Erythroblast (primary cell): ENCODE data around the gene MEMO1.
"Not testable (repeated sequence)": the region's sequence is repeated elsewhere in the genome, so short reads cannot be mapped to it uniquely, and the experiment has no call there.

ENCODE experiments used
- DNase-seq, 2 experiments: peaks; one replicate each; lab custom pipeline; 2025; lab: John Stamatoyannopoulos, UW
- GATA1 ChIP-seq: IDR thresholded peaks from 2 replicates; pipeline ENCODE4 v1.6.1; 2011; ENCODE audit warnings: low read depth, mild to moderate bottlenecking, control low read depth, low read length, moderate library complexity
- POLR2A ChIP-seq: IDR thresholded peaks from 2 replicates; pipeline ENCODE4 v1.6.1; 2011; ENCODE audit warnings: mild to moderate bottlenecking, low read length

Gene MEMO1

GRCh38 chr2:31893094-31893493 is 117.7 kb downstream of the MEMO1 start:
- DNase-seq: no peak
- TF ChIP-seq POLR2A (no peak), GATA1 (no peak)

GRCh38 chr2:31889044-31889443 is 121.8 kb downstream of the MEMO1 start:
- no peak for DNase-seq
- TF ChIP-seq GATA1 (no peak), POLR2A (no peak)

GRCh38 chr2:31888550-31888949 is 122.3 kb downstream of the MEMO1 start:
- TF ChIP-seq POLR2A: no peak
- DNase-seq: no peak

- DNase-seq: peak; percentile 27 to 42
- TF ChIP-seq POLR2A: no peak
- TF ChIP-seq GATA1: no peak
Observed at GRCh38 chr2:31886700-31887099, 124.1 kb downstream of the MEMO1 start.

- no peak for DNase-seq
- TF ChIP-seq GATA1 (no peak), POLR2A (no peak)
Observed at GRCh38 chr2:31877008-31877407, 133.8 kb downstream of the MEMO1 start.

GRCh38 chr2:31874071-31874470 is 136.7 kb downstream of the MEMO1 start:
- TF ChIP-seq GATA1 (no peak), POLR2A (no peak)
- no peak for DNase-seq

GRCh38 chr2:31865215-31865614 is 145.6 kb downstream of the MEMO1 start:
- TF ChIP-seq POLR2A (no peak), GATA1 (no peak)

GRCh38 chr2:31863867-31864266 is 146.9 kb downstream of the MEMO1 start:
- no peak for DNase-seq
- TF ChIP-seq GATA1: no peak
- no peak for TF ChIP-seq POLR2A

More at GRCh38 chr2:31865215-31865614, 145.6 kb downstream of the MEMO1 start:
- DNase-seq: no peak

GRCh38 chr2:31863015-31863656 is 147.7 kb downstream of the MEMO1 start:
- DNase-seq: not testable (repeated sequence)

- no peak for TF ChIP-seq POLR2A
- no peak for TF ChIP-seq GATA1
- no peak for DNase-seq
Observed at GRCh38 chr2:31859959-31860358, 150.8 kb downstream of the MEMO1 start.

GRCh38 chr2:31853521-31853920 is 157.3 kb downstream of the MEMO1 start:
- no peak for DNase-seq
- no peak for TF ChIP-seq GATA1
- TF ChIP-seq POLR2A: no peak

- DNase-seq: not testable (repeated sequence)
Observed at GRCh38 chr2:31842150-31842549, 168.7 kb downstream of the MEMO1 start.

GRCh38 chr2:31835450-31835849 is 175.4 kb downstream of the MEMO1 start:
- TF ChIP-seq POLR2A: no peak
- TF ChIP-seq GATA1: no peak
- no peak for DNase-seq

GRCh38 chr2:31832363-31832762 is 178.4 kb downstream of the MEMO1 start:
- no peak for DNase-seq
- no peak for TF ChIP-seq POLR2A
- no peak for TF ChIP-seq GATA1

GRCh38 chr2:31831585-31831984 is 179.2 kb downstream of the MEMO1 start:
- TF ChIP-seq GATA1 (no peak), POLR2A (no peak)

More at GRCh38 chr2:31831585-31831984, 179.2 kb downstream of the MEMO1 start:
- peak in 1 of 2 experiments; percentile 3 for DNase-seq
